ENCODE measurements around the gene TCP10L. TPM values are rescaled to one million over a fixed set of nuclear protein-coding genes. Genes with fewer than 3 reads are reported as not detected.

TCP10L gene
- total RNA-seq, 1 donor from 2014 or later: 0.55 TPM

Other genes with a start within 250 kb of the TCP10L start
- 10.6 and 23.1 TPM in 2 replicates for gene URB1, start 192.5 kb downstream of the TCP10L start, total RNA-seq
- 0.69 and 0.70 TPM in 2 replicates for gene EVA1C, start 172.8 kb downstream of the TCP10L start, total RNA-seq
- 32.0 and 36.1 TPM in 2 replicates for gene CFAP298, start 26.9 kb upstream of the TCP10L start, total RNA-seq
- gene SYNJ1, start 142.5 kb upstream of the TCP10L start, total RNA-seq: 0.69 and 13.1 TPM in 2 replicates
- 15.6 and 30.4 TPM in 2 replicates for gene PAXBP1, start 186.2 kb upstream of the TCP10L start, total RNA-seq